B cell (primary cell): ENCODE results near the gene RIPOR1.

ENCODE experiments used
- CTCF ChIP-seq: fragments of 200-600 bp; IDR thresholded peaks from one replicate; pipeline ENCODE4 v1.8.0; 2022; ENCODE audit warnings: antibody characterized with exemption, mild to moderate bottlenecking
- EZH2 ChIP-seq: IDR thresholded peaks from 2 replicates; pipeline ENCODE4 v1.6.1; 2012; ENCODE audit warnings: borderline replicate concordance, low read depth, mild to moderate bottlenecking, moderate library complexity, low read length; ENCODE audit not compliant: insufficient read depth, poor library complexity, severe bottlenecking

- TF ChIP-seq CTCF (no peak), EZH2 (no peak)
These were observed 42.8 kb downstream of the RIPOR1 start for GRCh38 chr16:67571464-67571863.
